GM23248 (cell line): Measurements from ENCODE around the gene OAF. TPM values are rescaled to one million over a fixed set of nuclear protein-coding genes. Genes with fewer than 3 reads are reported as not detected.

Experiments used
- DNase-seq: peaks from one replicate; pipeline ENCODE4 v3.0.0-alpha.2; 2015
- H2AFZ ChIP-seq: fragments of 200-600 bp; sonication (generic); 2 replicates; pipeline ENCODE4 v1.6.1; 2016; ENCODE audit warnings: antibody characterized with exemption
- H3F3A ChIP-seq: fragments of 200-600 bp; sonication (generic); 2 replicates; pipeline ENCODE4 v1.6.1; 2016; ENCODE audit warnings: mild to moderate bottlenecking, antibody characterized with exemption, mixed run types; ENCODE audit not compliant: insufficient read depth
- H3K27ac ChIP-seq: fragments of 200-600 bp; sonication (generic); 2 replicates; pipeline ENCODE4 v1.5.1; 2016; ENCODE audit warnings: mild to moderate bottlenecking
- H3K27me3 ChIP-seq: fragments of 200-600 bp; sonication (generic); replicated peaks from 2 replicates; pipeline ENCODE4 v1.6.1; 2016; ENCODE audit warnings: mild to moderate bottlenecking; ENCODE audit not compliant: insufficient read depth
- H3K36me3 ChIP-seq: fragments of 200-600 bp; sonication (generic); 2 replicates; pipeline ENCODE4 v1.6.1; 2016; ENCODE audit warnings: low read depth, mild to moderate bottlenecking
- H3K4me1 ChIP-seq: fragments of 200-600 bp; sonication (generic); 2 replicates; pipeline ENCODE4 v1.6.1; 2016; ENCODE audit warnings: mild to moderate bottlenecking; ENCODE audit not compliant: insufficient read depth
- H3K4me2 ChIP-seq: fragments of 200-600 bp; sonication (generic); one replicate; pipeline ENCODE4 v1.6.1; 2016; ENCODE audit warnings: mild to moderate bottlenecking; ENCODE audit not compliant: unreplicated experiment
- H3K4me3 ChIP-seq: fragments of 200-600 bp; sonication (generic); 2 replicates; pipeline ENCODE4 v1.5.1; 2016; ENCODE audit warnings: mild to moderate bottlenecking
- H3K79me2 ChIP-seq: fragments of 200-600 bp; sonication (generic); 2 replicates; pipeline ENCODE4 v1.6.1; 2016; ENCODE audit warnings: mild to moderate bottlenecking; ENCODE audit not compliant: insufficient read depth
- H3K9ac ChIP-seq: fragments of 200-600 bp; sonication (generic); 2 replicates; pipeline ENCODE4 v1.6.1; 2016; ENCODE audit warnings: mild to moderate bottlenecking
- H3K9me2 ChIP-seq: fragments of 200-600 bp; sonication (generic); 2 replicates; pipeline ENCODE4 v1.6.1; 2016; ENCODE audit warnings: mixed run types, mild to moderate bottlenecking, moderate library complexity; ENCODE audit not compliant: insufficient read depth
- H3K9me3 ChIP-seq: fragments of 200-600 bp; sonication (generic); one replicate; pipeline ENCODE4 v1.6.1; 2017; ENCODE audit warnings: low read depth
- H4K20me1 ChIP-seq: fragments of 200-600 bp; sonication (generic); 2 replicates; pipeline ENCODE4 v1.6.0; 2016; ENCODE audit not compliant: insufficient read depth
- EZH2 ChIP-seq: fragments of 200-600 bp; sonication (generic); IDR thresholded peaks from 2 replicates; pipeline ENCODE4 v1.6.1; 2018; ENCODE audit warnings: antibody characterized with exemption, mild to moderate bottlenecking; ENCODE audit not compliant: insufficient read depth, poor library complexity, severe bottlenecking
- EZH2phosphoT487 ChIP-seq: fragments of 200-600 bp; sonication (generic); IDR thresholded peaks from 2 replicates; pipeline ENCODE4 v1.6.1; 2018; ENCODE audit warnings: antibody characterized with exemption, moderate library complexity, mild to moderate bottlenecking, low read depth; ENCODE audit not compliant: insufficient read depth
- WGBS, 2 experiments: methylation state at CpG; one replicate each; pipeline ENCODE4 v1.1.6; 2015 to 2017; ENCODE audit warnings: low lambda C conversion rate in 2 of 2, low coverage in 1 of 2; ENCODE audit errors: missing lambda C conversion rate in 2 of 2; 5-methylcytosine and 5-hydroxymethylcytosine counted together
- in situ Hi-C: fragments of 300-500 bp; cut with MboI; formaldehyde crosslinking; loops from 2 replicates; pipeline ENCODE4 v1.15.0; 2020
- polyA plus RNA-seq: library from polyadenylated mRNA; unstranded; fragments of >200 nt; fragmentation: Nextera tagmentation; extraction: Ambion mirVana; gene quantifications from 2 replicates; pipeline ENCODE4 v1.2.1, GENCODE V29; 2016
- total RNA-seq: library from RNA; depleted of rRNA; stranded (reverse); fragments of >200 nt; shearing (Covaris generic); gene quantifications from 2 replicates; pipeline ENCODE4 v1.2.3, GENCODE V29; 2014

OAF gene
- total and polyA plus RNA-seq, 2 experiments from 2014 or later, result 80.0 to 116 TPM

DNA sequence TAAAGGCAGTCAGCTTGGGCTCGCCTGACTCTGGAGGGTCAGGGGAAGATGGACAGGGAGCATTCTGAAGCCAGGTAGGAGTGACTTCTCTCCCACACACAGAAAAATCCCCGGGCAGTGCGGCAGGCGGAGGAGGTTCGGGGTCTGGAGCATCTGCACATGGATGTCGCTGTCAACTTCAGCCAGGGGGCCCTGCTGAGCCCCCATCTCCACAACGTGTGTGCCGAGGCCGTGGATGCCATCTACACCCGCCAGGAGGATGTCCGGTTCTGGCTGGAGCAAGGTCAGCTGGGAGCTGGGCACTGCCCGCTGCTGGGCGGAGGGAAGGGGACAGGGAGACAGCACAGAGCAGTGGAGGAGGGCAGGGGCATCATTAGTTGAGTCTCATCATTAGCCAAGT is 15.9 kb downstream of the OAF start:
- H3K79me2 ChIP-seq, result no peaks in the 10 kb centered on the region; the same call in 1 of the 2 replicates
- H3K4me2 ChIP-seq, result no peak overlapping the region
- H3K4me1 ChIP-seq, result no peaks in the 10 kb centered on the region
- no peak overlapping the region for H3K9ac ChIP-seq
- WGBS, 2 experiments, result 69 to 75% methylated on average over 12 to 13 of the region's 13 CpGs
- H3K9me3 ChIP-seq, result no peaks in the 10 kb centered on the region
- no peaks in the 10 kb centered on the region for H3K27me3 ChIP-seq
- no peaks in the 10 kb centered on the region for H4K20me1 ChIP-seq
- no peak for DNase-seq
- peaks cover 3% of the 10 kb centered on the region; the same call in 1 of the 2 replicates for H3K36me3 ChIP-seq
- TF ChIP-seq EZH2 (no peak), EZH2phosphoT487 (no peak)
- in situ Hi-C loops, result loop anchor here (5.0 kb wide), 1 partner anchor 54 kb away; no protein-coding TSS in a partner anchor
- no peak overlapping the region for H3K4me3 ChIP-seq
- H3F3A ChIP-seq, result no peaks in the 10 kb centered on the region
- no peak overlapping the region for H3K27ac ChIP-seq
- H2AFZ ChIP-seq, result no peak overlapping the region
- H3K9me2 ChIP-seq, result no peaks in the 10 kb centered on the region

DNA sequence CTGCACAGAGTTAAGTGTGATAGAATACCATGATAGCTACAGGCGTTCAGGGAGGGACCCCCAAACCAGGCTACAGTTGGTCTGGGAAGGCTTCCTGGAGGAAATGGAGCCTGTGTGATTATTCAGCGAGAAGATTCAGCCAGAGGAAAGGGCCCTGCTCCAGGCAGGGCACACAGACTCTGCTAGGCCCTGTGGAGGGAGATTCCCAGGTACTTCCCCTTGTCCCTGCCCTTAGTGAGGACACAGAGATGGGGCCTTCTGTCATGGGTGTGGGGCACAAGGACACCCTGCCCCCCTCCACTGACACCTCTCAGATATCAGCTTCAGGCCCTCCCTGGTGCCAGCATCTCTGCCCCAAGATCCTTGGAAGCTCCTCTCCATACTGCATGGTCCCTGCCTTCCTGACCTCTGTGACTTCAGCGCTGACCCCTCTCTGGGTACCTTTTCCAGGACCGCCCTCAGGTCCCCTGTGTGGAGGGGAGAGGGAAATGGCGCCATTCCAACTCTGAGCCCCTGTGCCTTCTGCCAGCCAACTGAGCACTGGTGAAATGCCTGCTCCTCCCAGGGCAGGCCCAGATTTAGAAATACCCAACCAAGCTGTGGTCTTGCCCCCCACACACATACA is 16.5 kb downstream of the OAF start:
- no peaks in the 10 kb centered on the region for H3K27me3 ChIP-seq
- in situ Hi-C loops, result loop anchor here (5.0 kb wide), 1 partner anchor 55 kb away; no protein-coding TSS in a partner anchor
- TF ChIP-seq EZH2phosphoT487, result no peak
- TF ChIP-seq EZH2, result no peak

DNA sequence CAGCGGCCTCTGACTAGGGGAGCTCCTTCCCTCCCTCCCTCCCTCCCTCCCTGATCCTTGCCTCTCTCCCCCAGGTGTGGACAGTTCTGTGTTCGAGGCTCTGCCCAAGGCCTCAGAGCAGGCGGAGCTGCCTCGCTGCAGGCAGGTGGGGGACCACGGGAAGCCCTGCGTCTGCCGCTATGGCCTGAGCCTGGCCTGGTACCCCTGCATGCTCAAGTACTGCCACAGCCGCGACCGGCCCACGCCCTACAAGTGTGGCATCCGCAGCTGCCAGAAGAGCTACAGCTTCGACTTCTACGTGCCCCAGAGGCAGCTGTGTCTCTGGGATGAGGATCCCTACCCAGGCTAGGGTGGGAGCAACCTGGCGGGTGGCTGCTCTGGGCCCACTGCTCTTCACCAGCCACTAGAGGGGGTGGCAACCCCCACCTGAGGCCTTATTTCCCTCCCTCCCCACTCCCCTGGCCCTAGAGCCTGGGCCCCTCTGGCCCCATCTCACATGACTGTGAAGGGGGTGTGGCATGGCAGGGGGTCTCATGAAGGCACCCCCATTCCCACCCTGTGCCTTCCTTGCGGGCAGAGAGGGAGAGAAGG is 18.1 kb downstream of the OAF start:
- WGBS, 2 experiments, result 82 to 87% methylated on average over 15 to 16 of the region's 16 CpGs
- H3K4me2 ChIP-seq, result no peak overlapping the region
- H3K4me3 ChIP-seq, result no peak overlapping the region
- no peaks in the 10 kb centered on the region for H3K9me2 ChIP-seq
- no peaks in the 10 kb centered on the region for H3K27me3 ChIP-seq
- no peaks in the 10 kb centered on the region for H3K79me2 ChIP-seq
- H3K9me3 ChIP-seq, result no peaks in the 10 kb centered on the region
- H3K9ac ChIP-seq, result no peak overlapping the region
- no peaks in the 10 kb centered on the region for H4K20me1 ChIP-seq
- no peak overlapping the region for H3K27ac ChIP-seq
- in situ Hi-C loops, result loop anchor here (5.0 kb wide), 1 partner anchor 57 kb away; no protein-coding TSS in a partner anchor
- no peak overlapping the region for H2AFZ ChIP-seq
- TF ChIP-seq EZH2phosphoT487 (no peak), EZH2 (no peak)
- H3K36me3 ChIP-seq, result peaks cover 3% of the 10 kb centered on the region; the same call in 1 of the 2 replicates
- H3F3A ChIP-seq, result no peaks in the 10 kb centered on the region
- H3K4me1 ChIP-seq, result no peaks in the 10 kb centered on the region
- no peak for DNase-seq

More for the DNA sequence above, 16.5 kb downstream of the OAF start:
- no peaks in the 10 kb centered on the region for H3K79me2 ChIP-seq
- no peaks in the 10 kb centered on the region for H3F3A ChIP-seq
- no peaks in the 10 kb centered on the region for H3K9me2 ChIP-seq
- H3K4me2 ChIP-seq, result no peak overlapping the region
- H3K27ac ChIP-seq, result no peak overlapping the region
- no peaks in the 10 kb centered on the region for H4K20me1 ChIP-seq
- 83 to 88% methylated on average over 5 of the region's 5 CpGs for WGBS, 2 experiments
- no peaks in the 10 kb centered on the region for H3K4me1 ChIP-seq
- no peak overlapping the region for H2AFZ ChIP-seq
- no peaks in the 10 kb centered on the region for H3K9me3 ChIP-seq
- no peak overlapping the region for H3K4me3 ChIP-seq
- no peak overlapping the region for H3K9ac ChIP-seq
- DNase-seq, result no peak
- peaks cover 3% of the 10 kb centered on the region; the same call in 1 of the 2 replicates for H3K36me3 ChIP-seq

DNA sequence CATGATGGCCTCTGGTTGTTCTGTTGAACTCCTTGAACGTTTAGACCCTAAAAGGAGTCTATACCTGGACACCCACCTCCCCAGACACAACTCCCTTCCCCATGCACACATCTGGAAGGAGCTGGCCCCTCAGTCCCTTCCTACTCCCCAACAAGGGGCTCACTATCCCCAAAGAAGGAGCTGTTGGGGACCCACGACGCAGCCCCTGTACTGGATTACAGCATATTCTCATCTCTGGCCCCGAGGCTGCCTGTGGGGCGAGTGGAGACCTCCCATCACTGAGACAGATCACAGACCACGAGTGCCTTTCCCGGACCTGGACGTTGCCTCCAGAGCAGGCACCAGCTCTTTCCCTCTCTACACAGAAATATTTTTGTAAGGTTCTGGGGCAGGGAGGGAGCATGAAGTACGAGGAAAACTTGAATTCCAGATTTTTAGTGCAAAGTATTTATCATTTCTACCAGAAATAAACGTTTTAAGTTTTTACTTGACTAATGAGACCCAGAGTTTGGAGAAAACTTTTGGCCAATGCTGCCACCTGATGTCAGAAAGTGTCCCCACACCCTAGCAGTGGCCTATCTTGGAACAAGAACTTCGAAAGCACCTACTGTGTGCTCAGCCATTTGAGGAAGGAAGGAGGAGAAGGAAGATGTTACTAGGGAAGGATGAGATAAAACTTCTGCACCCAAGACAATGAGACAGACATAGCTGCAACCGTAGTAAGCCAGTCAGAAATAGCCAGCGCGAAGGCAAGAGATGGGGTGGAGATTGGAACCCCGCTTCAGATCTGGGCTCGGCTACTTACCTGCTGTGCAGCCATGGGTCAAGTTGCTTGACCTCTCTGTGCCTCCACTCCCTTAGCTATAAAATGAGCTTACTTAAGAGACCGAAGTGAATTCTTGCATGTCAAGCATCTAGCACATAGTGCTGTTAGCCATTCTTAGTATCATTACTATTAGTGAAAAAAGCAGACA is 18.9 kb downstream of the OAF start:
- 56 to 59% methylated on average over 17 of the region's 17 CpGs for WGBS, 2 experiments
- H3K4me2 ChIP-seq, result no peak overlapping the region
- H3K27ac ChIP-seq, result no peak overlapping the region
- H3F3A ChIP-seq, result no peaks in the 10 kb centered on the region
- TF ChIP-seq EZH2phosphoT487, result no peak
- no peak for TF ChIP-seq EZH2
- peak; percentile 52 for DNase-seq
- H3K27me3 ChIP-seq, result peaks cover 3% of the 10 kb centered on the region; the same call in 1 of the 2 replicates
- no peak overlapping the region for H3K9ac ChIP-seq
- in situ Hi-C loops, result loop anchor here (5.0 kb wide), 1 partner anchor 57 kb away; no protein-coding TSS in a partner anchor
- no peaks in the 10 kb centered on the region for H3K9me2 ChIP-seq
- no peaks in the 10 kb centered on the region for H3K9me3 ChIP-seq
- H4K20me1 ChIP-seq, result no peaks in the 10 kb centered on the region
- H3K36me3 ChIP-seq, result peaks cover 3% of the 10 kb centered on the region; the same call in 1 of the 2 replicates
- no peak overlapping the region for H2AFZ ChIP-seq
- H3K4me1 ChIP-seq, result no peaks in the 10 kb centered on the region
- no peaks in the 10 kb centered on the region for H3K79me2 ChIP-seq
- H3K4me3 ChIP-seq, result no peak overlapping the region
